Glutamatergic neuron (in vitro differentiated cells): Measurements from ENCODE around the gene PDCD1. TPM values are rescaled to one million over a fixed set of nuclear protein-coding genes. Genes with fewer than 3 reads are reported as not detected.
"Not testable (repeated sequence)": the region's sequence is repeated elsewhere in the genome, so short reads cannot be mapped to it uniquely, and the experiment has no call there.

Source experiments
- DNase-seq: peaks from one replicate; pipeline ENCODE4 v3.0.0; 2022
- H3K27ac Mint-ChIP-seq: one replicate; pipeline ENCODE4 v1.8.0; 2020; ENCODE audit warnings: mild to moderate bottlenecking, mixed read lengths, inconsistent platforms; ENCODE audit not compliant: unreplicated experiment
- H3K27me3 Mint-ChIP-seq: one replicate; pipeline ENCODE4 v1.8.0; 2020; ENCODE audit warnings: mild to moderate bottlenecking, moderate library complexity, mixed read lengths, inconsistent platforms; ENCODE audit not compliant: unreplicated experiment
- H3K36me3 Mint-ChIP-seq: one replicate; pipeline ENCODE4 v1.8.0; 2020; ENCODE audit warnings: mild to moderate bottlenecking, mixed read lengths, inconsistent platforms; ENCODE audit not compliant: unreplicated experiment
- H3K4me1 Mint-ChIP-seq: one replicate; pipeline ENCODE4 v1.8.0; 2020; ENCODE audit warnings: mild to moderate bottlenecking, low read depth, mixed read lengths, inconsistent platforms; ENCODE audit not compliant: unreplicated experiment
- H3K4me3 Mint-ChIP-seq: one replicate; pipeline ENCODE4 v1.8.0; 2020; ENCODE audit warnings: mild to moderate bottlenecking, mixed read lengths, inconsistent platforms; ENCODE audit not compliant: unreplicated experiment
- H3K9me3 Mint-ChIP-seq: one replicate; pipeline ENCODE4 v1.8.0; 2020; ENCODE audit warnings: mild to moderate bottlenecking, moderate library complexity, mixed read lengths, inconsistent platforms; ENCODE audit not compliant: unreplicated experiment
- total RNA-seq: library from RNA; stranded (reverse); fragmentation: NEBNext Ultra II Directional; extraction: Animal tissue kit (Norgen Biotek cat#: 25700); gene quantifications from one replicate; pipeline ENCODE4 v1.2.1, GENCODE V29; 2021; ENCODE audit not compliant: unreplicated experiment
- TF ChIP-seq, protein P1 (sequence below): fragments of 200-600 bp; sonication (generic); IDR thresholded peaks from one replicate; pipeline ENCODE4 v1.5.0; 2021; ENCODE audit not compliant: partially characterized antibody, unreplicated experiment

Gene PDCD1
- total RNA-seq, 1 donor from 2014 or later: not detected

DNA sequence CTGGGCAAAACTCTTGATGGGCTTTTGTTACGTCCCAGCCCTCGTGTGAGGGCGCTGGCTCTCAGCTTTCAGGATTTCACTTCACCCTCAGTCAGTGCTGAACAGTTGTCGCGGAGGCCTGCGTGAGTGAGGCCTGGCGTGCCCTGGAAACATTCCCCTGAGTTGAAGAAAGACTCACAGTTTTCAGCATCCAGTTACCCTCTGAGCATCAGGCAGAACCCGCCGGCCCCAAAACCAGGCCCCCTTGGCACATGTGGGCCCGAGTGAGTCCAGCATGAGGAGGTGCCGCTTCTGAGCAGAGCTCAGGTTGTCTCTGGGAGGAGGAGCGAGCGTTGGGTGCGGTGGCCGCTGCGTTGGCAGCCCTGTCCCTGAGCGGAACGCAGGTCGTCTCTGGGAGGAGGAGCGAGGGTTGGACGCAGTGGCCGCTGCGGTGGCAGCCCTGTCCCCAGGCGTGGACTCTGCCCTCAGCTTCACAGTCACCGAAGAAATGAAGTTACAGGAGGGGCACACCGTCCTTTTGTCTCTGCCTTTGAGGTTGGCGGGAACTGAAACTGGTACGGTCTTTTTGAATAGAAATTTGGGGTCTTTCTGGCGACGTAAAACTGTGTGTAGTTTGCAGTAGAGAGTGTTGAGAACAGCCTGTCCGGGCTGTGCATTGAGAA is 49.8 kb downstream of the PDCD1 start, which contains the start of gene NEU4:
TSS of gene NEU4 (plus strand) at position 473 of the 662 bp plus-strand sequence. CDS start 5,292 bp downstream, outside the sequence.
- peaks cover 5% of the 10 kb centered on the region for H3K27me3 Mint-ChIP-seq
- no peak within 1 kb of the TSS for H3K4me3 Mint-ChIP-seq
- TF ChIP-seq, protein P1, sequence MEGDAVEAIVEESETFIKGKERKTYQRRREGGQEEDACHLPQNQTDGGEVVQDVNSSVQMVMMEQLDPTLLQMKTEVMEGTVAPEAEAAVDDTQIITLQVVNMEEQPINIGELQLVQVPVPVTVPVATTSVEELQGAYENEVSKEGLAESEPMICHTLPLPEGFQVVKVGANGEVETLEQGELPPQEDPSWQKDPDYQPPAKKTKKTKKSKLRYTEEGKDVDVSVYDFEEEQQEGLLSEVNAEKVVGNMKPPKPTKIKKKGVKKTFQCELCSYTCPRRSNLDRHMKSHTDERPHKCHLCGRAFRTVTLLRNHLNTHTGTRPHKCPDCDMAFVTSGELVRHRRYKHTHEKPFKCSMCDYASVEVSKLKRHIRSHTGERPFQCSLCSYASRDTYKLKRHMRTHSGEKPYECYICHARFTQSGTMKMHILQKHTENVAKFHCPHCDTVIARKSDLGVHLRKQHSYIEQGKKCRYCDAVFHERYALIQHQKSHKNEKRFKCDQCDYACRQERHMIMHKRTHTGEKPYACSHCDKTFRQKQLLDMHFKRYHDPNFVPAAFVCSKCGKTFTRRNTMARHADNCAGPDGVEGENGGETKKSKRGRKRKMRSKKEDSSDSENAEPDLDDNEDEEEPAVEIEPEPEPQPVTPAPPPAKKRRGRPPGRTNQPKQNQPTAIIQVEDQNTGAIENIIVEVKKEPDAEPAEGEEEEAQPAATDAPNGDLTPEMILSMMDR: no peak
- DNase-seq: no peak
- H3K9me3 Mint-ChIP-seq: peaks cover 6% of the 10 kb centered on the region
- peak within 1 kb of the TSS; percentile 43 for H3K27ac Mint-ChIP-seq
- H3K36me3 Mint-ChIP-seq: no peaks in the 10 kb centered on the region
- H3K4me1 Mint-ChIP-seq: peaks cover 4% of the 10 kb centered on the region

DNA sequence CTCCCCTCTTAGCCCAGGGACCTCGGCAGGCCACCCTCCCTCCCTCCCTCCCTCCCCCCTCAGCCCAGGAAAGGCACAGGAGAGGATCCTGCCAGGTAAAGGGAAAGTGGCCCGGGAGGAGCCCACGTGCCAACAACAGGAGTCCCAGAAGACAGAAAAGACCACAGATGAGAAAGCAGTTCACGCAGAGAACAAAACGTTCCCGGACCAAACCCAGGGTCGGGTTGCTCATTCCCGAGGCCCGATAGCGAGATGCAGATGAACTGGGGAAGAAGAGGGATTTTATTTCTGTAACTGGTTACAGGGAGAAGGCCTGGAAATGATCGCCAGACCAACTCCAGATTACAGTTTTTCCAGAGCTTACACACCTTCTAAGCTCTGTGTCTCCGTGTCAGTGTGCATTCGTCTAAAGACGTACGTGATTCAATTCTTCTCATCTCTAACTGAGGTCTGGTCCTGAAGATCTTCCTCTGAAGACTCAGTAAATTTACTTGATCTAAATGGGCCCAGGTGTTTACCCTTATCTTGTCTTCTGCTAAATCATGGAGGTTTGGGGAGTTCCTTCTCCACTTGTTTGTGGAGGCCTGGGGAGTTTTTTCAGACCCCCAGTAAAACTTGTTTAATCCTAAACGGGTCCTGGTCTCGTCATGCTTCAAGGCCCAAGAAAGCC is 50.5 kb downstream of the PDCD1 start:
- Mint-ChIP-seq H3K4me1 (peaks cover 4% of the 10 kb centered on the region), H3K4me3 (no peak overlapping the region), H3K27me3 (peaks cover 6% of the 10 kb centered on the region), H3K9me3 (peaks cover 6% of the 10 kb centered on the region), H3K36me3 (no peaks in the 10 kb centered on the region), H3K27ac (peak overlapping the region; percentile 43)
- DNase-seq: no peak
- TF ChIP-seq, protein P1: no peak

DNA sequence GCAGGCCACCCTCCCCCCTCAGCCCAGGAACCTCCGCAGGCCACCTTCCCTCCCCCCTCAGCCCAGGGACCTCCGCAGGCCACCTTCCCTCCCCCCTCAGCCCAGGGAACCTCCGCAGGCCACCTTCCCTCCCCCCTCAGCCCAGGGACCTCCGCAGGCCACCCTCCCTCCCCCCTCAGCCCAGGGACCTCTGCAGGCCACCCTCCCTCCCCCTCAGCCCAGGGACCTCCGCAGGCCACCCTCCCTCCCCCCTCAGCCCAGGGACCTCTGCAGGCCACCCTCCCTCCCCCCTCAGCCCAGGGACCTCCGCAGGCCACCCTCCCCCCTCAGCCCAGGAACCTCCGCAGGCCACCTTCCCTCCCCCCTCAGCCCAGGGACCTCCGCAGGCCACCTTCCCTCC is 52.5 kb downstream of the PDCD1 start:
- not testable (repeated sequence) for H3K4me1 Mint-ChIP-seq, H3K36me3 Mint-ChIP-seq, DNase-seq, H3K4me3 Mint-ChIP-seq, H3K9me3 Mint-ChIP-seq, H3K27ac Mint-ChIP-seq, H3K27me3 Mint-ChIP-seq

DNA sequence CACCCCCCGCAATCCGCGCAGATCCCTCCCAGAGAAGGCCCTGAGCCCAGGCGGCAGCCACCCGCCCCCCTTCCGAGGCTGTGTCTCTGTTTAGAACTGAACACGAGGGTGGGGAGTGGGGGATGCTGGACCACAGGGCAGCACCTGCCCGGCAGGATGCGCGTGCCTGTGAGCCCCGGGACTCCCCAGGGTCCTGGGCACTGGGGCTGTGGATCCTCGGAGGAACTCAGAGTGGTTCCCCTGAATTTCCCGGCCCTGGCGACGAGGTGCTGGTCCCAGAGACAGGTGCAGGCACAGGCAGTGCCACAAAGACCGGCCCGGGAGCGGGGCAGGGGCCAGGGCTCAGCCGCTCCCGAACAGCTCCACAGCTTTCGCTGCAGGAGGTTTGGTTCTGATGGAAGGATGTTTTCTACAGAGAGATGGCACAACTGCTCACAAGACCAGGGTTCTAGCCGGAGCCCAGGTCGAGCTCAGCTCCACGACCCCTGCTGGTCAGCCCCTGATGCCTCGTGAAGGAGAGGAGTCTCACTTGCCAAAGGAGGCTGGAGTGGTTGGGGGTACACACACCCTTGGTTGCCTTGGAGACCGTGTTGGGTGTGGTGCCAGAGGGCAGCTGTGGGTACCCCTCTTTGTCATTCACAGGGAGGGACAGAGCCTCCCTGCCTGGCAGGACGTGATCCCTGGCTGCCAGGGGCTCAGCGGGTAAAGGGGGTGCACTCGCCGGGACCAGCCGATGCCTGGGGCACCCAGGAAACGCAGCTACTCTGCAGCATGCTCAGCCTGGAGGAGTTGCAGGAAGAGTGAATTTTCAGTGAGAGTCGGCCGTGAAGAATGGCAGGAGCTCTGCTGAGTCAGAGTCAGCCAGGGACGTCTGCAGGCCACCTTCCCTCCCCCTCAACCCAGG is 54.1 kb downstream of the PDCD1 start:
- Mint-ChIP-seq H3K9me3 (peaks cover 8% of the 10 kb centered on the region), H3K36me3 (no peaks in the 10 kb centered on the region), H3K27me3 (peaks cover 7% of the 10 kb centered on the region), H3K4me3 (no peak overlapping the region), H3K4me1 (peaks cover 4% of the 10 kb centered on the region), H3K27ac (no peak overlapping the region)
- peak; percentile 37 for DNase-seq
- TF ChIP-seq, protein P1: no peak
